Neuron (in vitro differentiated cells): ENCODE results near the gene ABCF3.

Experiments used
- H2AFZ ChIP-seq: one replicate; pipeline ENCODE4 v1.6.1; 2013; ENCODE audit warnings: low read depth, mild to moderate bottlenecking, inconsistent platforms, low read length, moderate library complexity
- H3K27me3 ChIP-seq: one replicate; pipeline ENCODE4 v1.6.1; 2013; ENCODE audit warnings: low read length; ENCODE audit not compliant: insufficient read depth
- H3K36me3 ChIP-seq: one replicate; pipeline ENCODE4 v1.6.1; 2013; ENCODE audit warnings: low read length; ENCODE audit not compliant: insufficient read depth
- H3K4me1 ChIP-seq: one replicate; pipeline ENCODE4 v1.6.1; 2013; ENCODE audit warnings: low read length; ENCODE audit not compliant: insufficient read depth
- H3K4me3 ChIP-seq: 2 replicates; pipeline ENCODE4 v1.5.1; 2013; ENCODE audit warnings: mild to moderate bottlenecking, low read length, moderate library complexity
- H3K9me3 ChIP-seq: one replicate; pipeline ENCODE4 v1.6.1; 2013; ENCODE audit warnings: low read length

ABCF3 gene

DNA sequence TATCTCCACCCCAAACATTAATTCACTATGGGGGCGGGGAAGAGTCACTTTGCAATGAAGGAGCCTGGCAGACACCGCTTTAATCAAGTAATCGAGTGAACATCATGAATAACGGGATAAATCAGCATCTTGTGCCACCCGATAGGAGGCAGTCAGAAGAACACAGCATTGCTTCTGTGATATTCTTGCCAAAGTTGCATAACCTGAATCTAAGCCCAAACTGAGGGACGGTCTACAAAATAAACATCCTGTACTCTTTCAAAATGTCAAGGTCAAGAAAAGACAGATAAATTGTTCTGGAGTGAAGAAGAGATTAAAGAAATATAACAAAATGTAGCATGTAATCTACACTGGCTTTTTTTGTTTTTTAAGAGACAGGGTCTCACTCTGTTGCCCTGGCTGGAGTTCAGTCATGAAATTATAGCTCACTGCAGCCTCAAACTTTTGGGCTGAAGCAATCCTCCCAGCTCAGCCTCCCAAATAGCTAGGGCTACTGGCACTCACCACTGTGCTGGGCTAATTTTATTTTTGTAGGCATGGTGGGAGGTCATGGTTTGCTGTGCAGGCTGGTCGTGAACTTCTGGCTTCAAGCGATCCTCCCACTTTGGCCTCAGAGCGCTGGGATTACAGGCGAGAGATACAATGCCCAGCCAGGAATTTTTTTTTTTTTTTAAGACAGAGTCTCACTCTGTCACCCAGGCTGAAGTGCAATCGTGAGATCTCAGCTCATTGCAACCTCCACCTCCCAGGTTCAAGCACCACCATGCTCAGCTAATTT, 23.3 kb downstream of the ABCF3 start:
- no peak overlapping the region for H2AFZ ChIP-seq
- H3K27me3 ChIP-seq = peaks cover 3% of the 10 kb centered on the region
- no peak overlapping the region for H3K4me3 ChIP-seq
- no peaks in the 10 kb centered on the region for H3K4me1 ChIP-seq
- no peaks in the 10 kb centered on the region for H3K9me3 ChIP-seq
- H3K36me3 ChIP-seq = no peaks in the 10 kb centered on the region

DNA sequence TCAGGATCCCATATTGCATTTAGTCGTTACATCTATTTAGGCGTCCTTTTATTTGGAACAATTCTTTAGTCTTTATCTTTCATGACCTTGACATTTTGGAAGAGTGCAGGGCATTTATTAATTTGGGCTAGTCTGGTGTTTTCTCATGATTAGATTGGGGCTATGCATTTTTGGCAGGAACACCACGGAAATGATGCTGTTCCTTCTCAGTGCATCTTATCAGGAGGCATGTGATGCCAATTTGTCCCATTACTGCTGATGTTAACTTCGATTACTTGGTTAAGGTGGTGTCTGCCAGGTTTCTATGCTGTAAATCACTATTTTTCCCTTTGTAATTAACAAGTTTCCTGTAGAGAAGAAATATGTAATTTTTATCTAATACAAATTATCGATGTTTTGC, 25.3 kb downstream of the ABCF3 start:
- H3K27me3 ChIP-seq = peaks cover 3% of the 10 kb centered on the region
- H3K36me3 ChIP-seq = no peaks in the 10 kb centered on the region
- no peaks in the 10 kb centered on the region for H3K9me3 ChIP-seq
- no peak overlapping the region for H2AFZ ChIP-seq
- no peak overlapping the region for H3K4me3 ChIP-seq
- H3K4me1 ChIP-seq = no peaks in the 10 kb centered on the region

DNA sequence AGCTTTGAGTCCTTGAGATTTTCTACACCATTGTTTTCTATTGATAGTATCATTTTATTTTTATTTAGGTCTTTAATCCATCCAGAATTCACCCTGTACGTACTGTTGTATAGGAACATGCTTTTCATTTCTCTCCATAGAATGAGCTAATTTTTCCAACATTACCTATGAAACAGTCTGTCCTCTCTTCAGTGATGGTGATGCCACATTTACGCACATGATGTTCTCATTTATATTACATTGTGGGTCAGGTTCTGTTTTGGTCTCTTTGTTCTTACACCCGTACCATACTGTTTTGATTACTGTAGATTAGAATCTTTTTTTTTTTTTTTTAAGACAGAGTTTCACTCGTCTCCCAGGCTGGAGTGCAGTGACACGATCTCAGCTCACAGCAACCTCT, 25.7 kb downstream of the ABCF3 start:
- Histone ChIP-seq H3K36me3 (no peaks in the 10 kb centered on the region), H2AFZ (no peak overlapping the region), H3K4me3 (no peak overlapping the region), H3K4me1 (no peaks in the 10 kb centered on the region), H3K27me3 (peaks cover 1% of the 10 kb centered on the region), H3K9me3 (no peaks in the 10 kb centered on the region)

DNA sequence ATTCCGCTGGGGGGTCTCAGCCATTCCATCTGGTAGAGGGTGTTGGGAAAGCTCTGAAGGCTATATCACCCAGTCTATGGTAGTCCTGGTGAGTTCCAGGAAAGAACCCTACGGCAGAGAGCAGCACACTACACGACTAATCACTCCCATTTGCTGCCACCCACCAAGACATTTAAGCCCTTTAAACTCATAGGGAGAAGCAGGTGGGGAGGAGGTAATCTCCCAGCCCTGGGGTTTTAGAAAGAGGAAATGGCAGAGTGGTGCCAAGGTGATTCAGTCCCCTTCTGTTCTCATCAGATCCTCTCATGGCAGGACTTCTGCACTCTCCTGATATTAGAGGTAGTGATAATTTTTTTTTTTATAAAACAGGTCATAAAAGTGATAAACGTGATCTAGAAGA, 32.8 kb downstream of the ABCF3 start:
- Histone ChIP-seq H3K4me1 (no peaks in the 10 kb centered on the region), H3K4me3 (no peak overlapping the region), H2AFZ (no peak overlapping the region), H3K36me3 (no peaks in the 10 kb centered on the region), H3K9me3 (no peaks in the 10 kb centered on the region), H3K27me3 (no peaks in the 10 kb centered on the region)

DNA sequence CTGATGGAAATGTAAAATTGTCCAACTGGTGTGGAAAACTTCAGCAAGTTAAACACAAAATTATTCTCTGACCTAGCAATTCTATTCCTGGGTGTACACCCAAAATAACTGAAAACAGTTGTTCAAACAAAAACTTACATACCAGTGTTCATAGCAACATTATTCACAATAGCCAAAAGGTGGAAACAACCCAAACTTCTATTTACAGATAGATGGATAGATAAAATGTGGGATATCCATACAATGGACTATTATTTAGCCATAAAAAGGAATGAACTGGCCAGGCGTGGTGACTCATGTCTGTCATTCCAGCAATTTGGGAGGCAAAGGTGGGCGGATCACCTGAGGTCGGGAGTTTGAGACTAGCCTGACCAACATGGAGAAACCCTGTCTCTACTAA, 36.5 kb downstream of the ABCF3 start:
- no peaks in the 10 kb centered on the region for H3K36me3 ChIP-seq
- H3K4me1 ChIP-seq = no peaks in the 10 kb centered on the region
- H3K9me3 ChIP-seq = no peaks in the 10 kb centered on the region
- no peak overlapping the region for H2AFZ ChIP-seq
- peaks cover 11% of the 10 kb centered on the region for H3K27me3 ChIP-seq
- no peak overlapping the region for H3K4me3 ChIP-seq

DNA sequence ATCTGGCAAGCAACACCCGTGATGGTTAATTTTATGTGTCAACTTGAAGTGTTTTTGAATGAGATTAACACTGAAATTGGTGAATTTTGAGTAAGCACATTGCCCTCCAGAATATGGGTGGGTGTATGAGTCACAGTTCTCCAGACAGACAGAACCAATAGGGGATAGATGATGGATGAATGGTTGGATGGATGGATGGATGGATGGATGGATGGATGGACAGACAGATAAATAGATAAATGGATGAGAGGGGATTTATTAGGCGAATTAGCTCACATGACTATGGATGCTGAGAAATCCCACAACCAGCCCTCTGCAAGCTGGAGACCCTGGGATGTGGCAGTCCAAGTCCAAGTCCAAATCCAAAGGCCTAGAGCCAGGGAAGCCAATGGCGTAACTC, 37.9 kb downstream of the ABCF3 start:
- peaks cover 25% of the 10 kb centered on the region for H3K27me3 ChIP-seq
- H3K4me1 ChIP-seq = no peaks in the 10 kb centered on the region
- no peak overlapping the region for H2AFZ ChIP-seq
- no peak overlapping the region for H3K4me3 ChIP-seq
- peaks cover 2% of the 10 kb centered on the region for H3K9me3 ChIP-seq
- no peaks in the 10 kb centered on the region for H3K36me3 ChIP-seq

DNA sequence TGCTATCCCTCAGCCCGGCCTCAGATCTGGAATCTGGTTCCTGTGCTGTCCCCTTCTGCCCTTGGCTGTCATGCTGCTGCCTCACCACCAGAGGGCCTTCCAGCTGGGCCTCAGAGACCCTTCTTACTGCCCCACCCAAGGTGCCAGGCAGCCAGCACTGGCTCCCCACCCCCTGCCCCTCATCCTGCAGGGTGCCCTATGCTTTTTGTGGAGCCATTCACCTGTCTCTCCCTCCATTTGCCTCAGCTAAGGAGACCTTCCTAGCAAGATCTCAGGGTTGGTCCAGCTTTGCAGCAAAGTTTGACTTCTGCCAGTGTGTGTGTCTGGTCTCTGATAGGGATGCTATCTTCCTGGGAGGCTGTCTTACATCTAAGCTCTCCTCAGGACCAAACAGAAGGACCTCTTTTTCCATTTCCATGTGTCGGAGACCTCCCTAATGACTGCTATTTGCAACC, 41.5 kb downstream of the ABCF3 start:
- peaks cover 2% of the 10 kb centered on the region for H3K9me3 ChIP-seq
- H3K4me1 ChIP-seq = peaks cover 10% of the 10 kb centered on the region
- no peak overlapping the region for H3K4me3 ChIP-seq
- H3K27me3 ChIP-seq = peaks cover 59% of the 10 kb centered on the region
- no peak overlapping the region for H2AFZ ChIP-seq
- H3K36me3 ChIP-seq = no peaks in the 10 kb centered on the region

DNA sequence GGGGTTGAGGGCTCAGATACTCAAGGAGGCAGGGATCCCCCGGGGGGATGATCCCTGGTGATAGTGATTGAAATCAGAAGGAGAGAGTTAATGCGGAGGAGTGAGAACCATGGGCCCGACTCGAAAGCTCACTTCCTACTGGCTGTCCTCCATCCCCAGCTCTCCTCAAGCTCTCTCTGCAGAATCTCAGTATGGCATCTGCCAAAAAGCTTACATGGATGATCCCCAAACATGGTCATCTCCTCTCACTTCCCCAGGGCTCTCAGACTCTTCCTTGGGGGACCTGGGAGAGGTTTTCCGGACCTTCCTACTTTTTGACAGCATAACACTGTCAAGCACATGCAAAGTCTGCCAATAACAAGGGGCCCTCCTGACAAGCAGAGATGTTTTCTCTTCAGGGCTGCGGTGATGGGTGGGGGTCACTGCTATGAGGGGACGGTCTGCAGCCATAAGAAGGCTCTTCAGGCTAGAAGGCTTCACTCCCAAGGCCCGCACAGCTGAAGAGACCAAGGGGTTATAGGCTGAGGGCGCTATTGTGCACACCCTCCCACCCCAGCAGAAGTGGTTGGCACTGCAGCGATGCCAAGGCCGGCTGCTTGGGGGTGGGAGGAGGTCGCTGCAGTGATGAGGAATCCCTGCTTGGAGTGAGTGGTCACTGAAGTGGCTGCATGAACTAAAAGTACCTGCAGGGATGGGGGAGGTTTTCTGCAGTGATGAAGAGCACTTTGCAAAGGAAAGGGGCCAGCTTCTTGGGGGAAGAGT, 42.6 kb downstream of the ABCF3 start:
- Histone ChIP-seq H3K27me3 (peaks cover 70% of the 10 kb centered on the region), H3K4me3 (no peak overlapping the region)

DNA sequence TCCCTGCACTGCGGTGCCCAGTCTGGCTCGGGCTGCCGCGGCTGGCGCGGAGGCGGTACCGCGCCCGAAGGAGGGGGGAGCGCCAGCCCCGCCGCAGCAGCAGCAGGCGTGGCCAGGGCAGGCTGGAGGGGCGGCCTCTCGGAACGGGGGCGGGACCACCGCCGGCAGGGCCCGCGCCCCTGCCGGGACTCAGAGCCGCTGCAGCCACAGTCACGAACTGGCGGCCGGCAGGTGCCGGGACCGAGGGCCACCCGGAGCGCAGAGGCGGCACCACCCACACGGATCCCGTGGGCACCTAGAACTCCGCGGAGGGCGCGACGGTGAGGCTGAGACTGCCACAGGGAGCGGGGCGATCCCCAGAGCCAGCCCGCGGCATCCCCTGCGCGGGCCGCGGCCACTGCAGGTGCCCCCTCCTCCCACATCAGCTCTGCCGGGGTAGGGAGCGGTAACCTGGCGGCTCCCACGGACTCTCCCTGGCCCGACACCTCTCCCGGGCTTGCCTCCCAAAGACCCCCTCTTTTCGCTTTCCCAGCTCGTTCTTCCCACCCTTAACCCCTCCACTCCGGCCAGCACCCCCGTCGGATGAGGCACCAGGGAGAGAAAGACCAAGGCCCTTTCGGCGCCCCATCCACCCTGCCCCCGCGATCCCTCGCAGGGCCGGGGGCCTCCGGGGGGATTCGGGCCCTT, 43.5 kb downstream of the ABCF3 start, which contains the start of gene VWA5B2:
VWA5B2 (plus strand) TSS at position 192 of the 687 bp plus-strand sequence. CDS start 944 bp downstream, outside the sequence.
- peaks cover 76% of the 10 kb centered on the region for H3K27me3 ChIP-seq
- H3K4me1 ChIP-seq = peaks cover 10% of the 10 kb centered on the region

More for the DNA sequence above, 42.6 kb downstream of the ABCF3 start:
- Histone ChIP-seq H3K36me3 (no peaks in the 10 kb centered on the region), H3K4me1 (peaks cover 10% of the 10 kb centered on the region), H2AFZ (no peak overlapping the region), H3K9me3 (peaks cover 2% of the 10 kb centered on the region)

DNA sequence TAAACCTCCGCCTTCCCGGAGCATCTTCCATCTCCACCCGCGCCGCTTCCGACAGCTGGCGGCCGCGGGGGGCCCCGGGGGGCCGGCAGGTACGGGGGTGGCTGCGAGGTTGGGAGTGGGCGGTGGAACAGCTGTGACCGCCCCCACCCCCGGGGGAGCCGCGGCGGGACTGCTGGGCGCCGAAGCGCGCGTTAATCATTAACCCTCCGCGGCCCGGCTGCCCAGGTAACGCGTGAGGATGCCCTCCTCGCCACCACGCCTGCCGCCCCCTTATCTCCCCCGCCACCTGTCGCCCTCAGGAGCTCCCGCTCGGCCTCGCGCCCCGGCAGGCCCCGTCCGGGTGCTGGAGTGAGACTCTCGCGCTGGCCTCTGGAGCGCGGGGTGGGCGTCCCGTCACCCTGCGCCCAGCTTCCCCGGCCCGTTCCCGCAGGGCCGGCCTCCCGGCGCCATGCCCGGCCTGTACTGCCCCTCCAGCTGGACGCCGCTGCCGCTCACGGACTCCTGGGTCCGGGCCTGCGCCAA, 44.1 kb downstream of the ABCF3 start:
- Histone ChIP-seq H3K36me3 (no peaks in the 10 kb centered on the region), H2AFZ (peak overlapping the region; percentile 82), H3K27me3 (peaks cover 82% of the 10 kb centered on the region), H3K4me1 (peaks cover 10% of the 10 kb centered on the region), H3K9me3 (peaks cover 2% of the 10 kb centered on the region), H3K4me3 (no peak overlapping the region)

More for the DNA sequence above, 43.5 kb downstream of the ABCF3 start, which contains the start of gene VWA5B2:
- Histone ChIP-seq H3K4me3 (peak within 1 kb of the TSS; percentile 50), H3K9me3 (peaks cover 2% of the 10 kb centered on the region), H2AFZ (peak within 1 kb of the TSS; percentile 82), H3K36me3 (no peaks in the 10 kb centered on the region)

DNA sequence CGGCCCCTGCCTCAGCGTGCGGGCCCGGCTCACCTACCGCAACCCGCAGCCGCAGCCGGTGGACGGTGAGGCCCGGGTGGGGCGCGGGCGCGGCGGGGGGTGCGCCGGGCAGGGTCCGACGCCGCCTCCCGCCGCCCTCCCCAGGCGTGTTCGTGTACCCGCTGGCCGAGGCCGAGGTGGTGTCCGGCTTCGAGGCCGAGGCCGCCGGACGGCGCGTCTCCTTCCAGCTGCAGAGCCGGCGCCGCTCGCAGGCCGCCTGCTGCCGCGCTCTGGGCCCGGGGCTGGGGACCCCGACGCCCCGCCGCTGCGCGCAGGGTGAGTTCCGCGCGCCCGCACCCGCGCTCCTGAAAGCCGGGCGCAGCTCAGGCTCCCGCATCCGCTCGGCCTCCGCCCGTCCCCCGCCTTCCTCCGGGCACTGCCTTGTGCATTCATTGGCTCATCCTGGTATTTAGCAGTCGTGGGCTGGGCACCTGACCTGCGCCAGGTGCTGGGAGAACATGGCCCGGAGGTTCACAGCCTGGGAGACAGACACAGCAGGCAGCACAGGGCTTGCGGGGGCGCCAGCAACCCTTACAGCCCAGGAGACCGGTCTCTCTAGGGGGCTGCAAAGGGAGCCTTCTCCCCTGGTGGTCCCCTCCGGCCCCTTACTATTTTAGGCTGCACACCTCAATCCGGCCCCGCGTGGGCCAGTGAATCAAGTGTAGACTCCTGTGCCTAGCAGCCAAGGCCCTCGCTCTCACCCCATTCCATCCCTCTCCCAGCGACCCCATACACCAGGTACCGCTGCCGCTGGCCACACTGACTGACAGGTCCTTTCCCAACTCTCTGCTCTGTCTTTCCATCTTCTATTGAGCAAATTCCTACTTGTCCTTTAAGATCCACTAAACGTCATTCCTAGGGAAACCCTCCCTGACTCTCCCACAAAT, 44.9 kb downstream of the ABCF3 start:
- H3K4me1 ChIP-seq = peaks cover 10% of the 10 kb centered on the region
- H2AFZ ChIP-seq = peak overlapping the region; percentile 82
- peaks cover 2% of the 10 kb centered on the region for H3K9me3 ChIP-seq
- no peaks in the 10 kb centered on the region for H3K36me3 ChIP-seq
- peaks cover 89% of the 10 kb centered on the region for H3K27me3 ChIP-seq
- H3K4me3 ChIP-seq = no peak overlapping the region

DNA sequence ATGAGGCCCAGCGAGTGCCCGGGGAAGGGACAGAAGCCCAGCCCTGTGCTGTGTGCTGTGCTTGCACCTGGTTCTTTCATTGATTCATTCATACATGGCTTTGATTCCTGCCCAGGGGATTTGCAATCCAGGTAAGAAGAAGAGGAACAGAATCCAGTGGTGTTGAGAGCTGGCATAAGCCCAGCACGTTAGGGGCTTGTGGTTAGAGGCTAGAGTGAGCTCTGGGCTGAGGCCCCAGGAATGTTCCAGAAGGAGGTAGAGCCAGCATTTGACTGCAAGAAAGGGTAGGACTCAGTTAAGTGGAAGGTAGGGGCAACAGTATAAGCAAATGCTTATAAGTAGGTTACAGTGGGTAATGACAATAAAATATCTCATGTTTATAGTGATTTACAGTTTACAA, 45.7 kb downstream of the ABCF3 start:
- Histone ChIP-seq H2AFZ (no peak overlapping the region), H3K27me3 (peaks cover 93% of the 10 kb centered on the region), H3K4me1 (peaks cover 10% of the 10 kb centered on the region), H3K9me3 (peaks cover 2% of the 10 kb centered on the region), H3K36me3 (no peaks in the 10 kb centered on the region), H3K4me3 (no peak overlapping the region)
